Muscle of arm (tissue), 12 donors: Measurements from ENCODE around the gene ANXA11. TPM values are rescaled to one million over a fixed set of nuclear protein-coding genes. Genes with fewer than 3 reads are reported as not detected.
"Not testable (repeated sequence)": the region's sequence is repeated elsewhere in the genome, so short reads cannot be mapped to it uniquely, and the experiment has no call there.

Experiments used
- DNase-seq: peaks from one replicate; pipeline ENCODE4 v3.0.0-alpha.2; 2013
- polyA plus RNA-seq, 12 donors: library from polyadenylated mRNA; unstranded; fragments of 120-200 nt; gene quantifications; one replicate each; pipeline ENCODE4 v1.2.1, GENCODE V29; 2013; ENCODE audit not compliant: insufficient read length in 12 of 12

ANXA11 gene
- polyA plus RNA-seq, 12 donors: 80.0 to 143 (median 100) TPM; not detected in 1

DNA sequence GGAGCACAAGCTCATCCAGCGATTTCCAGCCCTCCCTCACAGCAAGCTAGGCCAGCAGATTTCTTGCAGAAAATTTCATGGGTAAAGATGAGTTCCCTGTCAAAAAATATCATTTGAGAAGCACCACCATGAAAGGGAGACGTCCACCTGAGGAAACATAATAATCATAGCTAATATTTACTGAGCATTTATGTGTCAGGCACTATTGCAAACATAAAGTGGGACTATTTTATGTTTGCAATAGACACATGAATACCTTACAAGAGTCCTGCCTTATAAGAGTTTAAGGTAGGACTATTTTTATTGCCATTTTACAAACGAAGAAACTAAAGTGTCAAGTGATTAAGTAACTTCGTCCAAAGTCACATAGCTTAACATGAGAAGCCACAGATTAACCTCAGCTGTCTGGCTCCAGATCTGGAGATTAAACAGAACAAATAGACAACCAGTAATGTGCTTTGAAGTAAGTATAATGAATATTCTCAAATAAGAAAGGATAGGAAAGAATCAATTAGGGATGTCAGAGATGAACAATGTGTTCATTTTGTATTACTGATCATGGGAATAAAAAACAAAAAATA lies 7.3 kb upstream of the ANXA11 start:
- not testable (repeated sequence) for DNase-seq

- DNase-seq: no peak
Observed at GRCh38 chr10:80211786-80212185, 6.4 kb upstream of the ANXA11 start.

DNA sequence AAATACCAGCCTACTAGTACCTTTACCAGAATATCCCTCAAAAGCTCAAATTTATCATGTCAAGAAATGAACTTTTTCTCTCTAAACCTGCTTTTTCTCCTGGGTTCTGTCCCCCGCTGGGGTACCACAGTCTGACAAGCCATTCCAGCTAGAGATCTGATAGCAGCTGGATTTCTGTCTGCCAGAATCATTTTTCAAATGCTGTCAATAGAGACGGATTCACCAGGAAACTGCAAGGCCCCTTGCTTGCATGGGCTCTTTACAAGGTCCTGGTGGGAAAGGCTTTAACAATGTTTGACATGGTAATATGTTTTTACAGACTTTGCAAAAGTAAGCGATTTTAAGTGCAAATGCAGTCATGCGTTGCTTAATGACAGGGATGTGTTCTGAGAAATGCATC lies 4.9 kb upstream of the ANXA11 start:
- DNase-seq: no peak

DNA sequence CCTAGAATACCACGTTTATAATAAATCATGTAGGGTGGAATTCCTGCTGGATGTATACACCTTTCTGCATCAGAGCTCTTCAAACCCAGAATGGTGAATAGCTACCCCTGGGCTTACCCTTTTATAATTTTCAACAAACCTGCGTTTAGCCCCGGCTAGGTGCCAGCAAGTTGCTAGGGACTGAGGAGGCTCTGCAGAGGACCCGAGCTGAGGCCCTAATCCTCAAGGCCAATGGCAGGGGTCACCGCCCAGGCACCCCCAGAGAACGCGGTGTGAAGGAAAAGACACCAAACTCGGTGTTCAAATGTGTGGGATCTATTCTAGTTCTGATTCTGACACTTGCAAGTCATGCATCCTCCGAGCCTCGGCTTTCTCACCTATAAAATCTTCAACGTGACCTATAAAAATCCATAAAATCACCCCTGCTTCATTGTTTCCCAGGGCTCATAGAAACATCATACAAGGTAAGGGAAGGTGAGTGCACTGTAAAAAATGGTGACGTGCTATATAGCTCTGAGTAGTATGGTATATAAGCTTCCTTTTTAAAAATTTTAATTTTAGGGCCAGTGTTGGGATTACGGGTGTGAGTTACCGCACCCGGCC lies 2.5 kb upstream of the ANXA11 start:
- no peak for DNase-seq

DNA sequence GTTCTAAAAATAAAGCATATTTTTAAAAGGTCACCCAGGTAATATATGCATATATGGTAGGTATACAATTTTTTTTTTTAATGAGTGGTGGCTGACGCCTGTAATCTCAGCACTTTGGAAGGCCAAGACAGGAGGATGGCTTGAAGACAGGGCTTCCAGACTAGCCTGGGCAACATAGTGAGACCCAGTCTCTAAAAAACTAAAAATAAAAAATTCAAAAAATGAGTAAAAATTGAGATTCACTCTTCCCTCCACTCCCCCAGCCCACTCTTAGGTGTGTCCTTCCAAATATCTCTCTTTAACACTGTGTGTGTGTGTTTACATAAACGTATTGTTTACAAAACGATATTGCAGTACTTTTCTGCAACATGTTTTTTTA lies 929 bp upstream of the ANXA11 start:
- DNase-seq: no peak

DNA sequence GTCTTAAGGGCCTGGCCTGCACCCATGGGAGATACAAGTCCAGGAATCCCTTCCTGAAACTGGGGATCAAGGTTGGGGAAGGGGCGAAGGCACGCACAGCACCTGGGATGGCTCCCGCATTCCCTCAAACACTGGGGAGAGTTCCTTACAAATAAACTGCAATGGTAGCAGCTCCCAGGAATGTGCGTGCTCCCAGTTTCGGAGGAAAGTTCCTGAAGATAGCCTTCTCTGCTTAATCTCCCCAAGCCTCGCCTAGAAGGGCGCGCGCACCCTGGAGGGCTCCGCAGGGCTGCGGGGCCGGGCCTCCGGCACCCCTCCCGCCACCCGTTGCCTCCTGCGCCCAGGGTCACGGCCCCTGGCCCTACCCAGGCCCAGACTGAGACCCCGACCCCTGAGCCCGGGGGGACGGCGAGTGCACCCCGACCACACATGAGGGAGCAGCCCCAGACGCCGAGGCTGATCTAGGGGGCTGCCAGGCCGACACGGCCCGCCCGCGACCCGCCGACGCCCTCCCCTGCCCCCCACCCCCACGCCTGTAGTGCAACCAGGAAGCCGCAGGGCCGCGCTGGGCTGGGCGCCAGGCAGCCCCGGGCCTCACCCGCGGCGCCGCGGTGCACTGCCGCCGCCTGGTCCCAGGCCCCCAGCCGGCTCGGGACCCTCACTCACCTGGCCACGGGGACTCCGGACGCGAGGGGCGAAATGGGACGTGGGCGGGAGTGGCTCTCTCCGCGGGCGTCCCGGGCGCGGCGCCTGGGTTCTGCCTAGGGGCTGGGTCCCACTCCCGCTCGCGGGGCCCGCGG lies 460 bp downstream of the ANXA11 start:
- DNase-seq: peak; percentile 53

DNA sequence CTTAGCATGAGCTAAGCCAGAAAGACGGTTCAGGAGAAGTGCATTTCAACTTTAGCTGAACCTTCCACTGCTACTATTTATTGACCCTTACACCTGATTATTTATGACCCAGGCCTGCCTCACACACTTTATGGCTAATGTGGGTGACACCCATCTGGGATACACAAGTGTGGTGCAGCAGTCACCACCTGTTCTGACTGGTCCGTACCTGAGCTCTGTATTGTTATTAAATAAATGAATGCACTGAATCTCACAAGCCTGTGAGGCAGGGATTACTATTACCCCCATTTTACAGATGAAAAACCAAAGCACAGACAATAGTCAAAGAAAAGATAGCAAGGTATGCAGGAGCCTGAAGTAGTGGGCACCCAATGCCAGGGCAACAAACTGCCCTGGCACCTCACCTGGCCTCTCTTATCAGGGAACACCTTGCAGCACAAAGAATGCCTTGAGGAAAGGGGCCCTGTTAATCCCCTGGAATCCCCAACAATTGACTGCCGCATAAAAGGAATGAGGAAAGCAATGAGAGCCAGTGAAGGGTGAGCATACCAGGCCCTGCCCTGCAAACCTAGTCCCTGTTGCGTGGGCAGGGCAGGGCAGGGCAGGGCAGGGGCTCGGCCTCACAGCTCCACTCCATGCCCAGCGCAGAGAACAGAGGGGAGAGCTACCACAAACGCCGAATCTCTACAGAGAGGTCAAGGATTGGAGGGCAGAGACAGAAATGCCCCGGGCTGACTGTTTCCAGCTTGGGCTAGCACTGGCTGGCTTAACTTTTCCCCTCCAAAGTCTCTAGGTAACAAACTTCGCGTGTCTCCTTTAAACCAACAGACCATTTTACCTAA lies 1.3 kb downstream of the ANXA11 start:
- DNase-seq: no peak

DNA sequence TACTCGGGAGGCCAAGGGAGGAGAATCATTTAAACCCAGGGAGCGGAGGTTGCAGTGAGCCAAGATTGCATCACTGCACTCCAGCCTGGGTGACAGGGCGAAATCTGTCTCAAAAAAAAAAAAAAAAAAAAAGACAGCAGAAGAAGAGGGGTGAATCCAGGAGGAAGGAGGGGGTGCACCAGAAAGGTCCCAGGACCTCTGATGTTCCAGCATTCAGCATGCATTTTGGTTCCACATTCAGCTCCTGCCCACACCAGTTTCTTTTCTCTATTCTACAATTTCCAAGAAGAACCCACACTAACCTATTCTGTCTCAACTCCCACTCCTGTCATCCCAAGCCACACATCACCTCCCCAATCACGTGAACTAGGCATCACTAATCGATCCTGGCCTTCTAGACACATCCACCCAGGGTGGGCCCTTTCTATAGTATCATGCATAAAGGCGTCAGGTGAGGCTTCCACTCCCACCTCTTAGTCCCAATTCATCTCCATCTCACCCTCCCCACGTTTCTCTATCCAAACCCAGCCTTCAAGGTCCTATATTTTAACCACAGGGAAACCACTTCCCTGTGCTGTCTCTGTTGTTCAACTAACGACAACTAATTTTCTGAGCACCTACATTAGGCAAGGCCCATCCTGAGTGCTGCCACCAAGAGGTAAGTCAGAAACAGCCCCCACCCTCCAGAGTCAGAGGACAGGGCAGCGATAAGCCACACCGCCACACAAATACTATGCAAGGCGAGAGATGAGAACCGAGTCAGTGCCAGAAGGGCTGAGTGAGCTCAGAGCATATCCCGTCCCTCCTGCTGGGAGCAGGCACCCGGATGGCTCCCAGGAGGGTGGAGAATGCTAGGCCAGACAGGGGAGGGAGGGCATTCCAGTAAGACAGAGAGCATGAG lies 2.2 kb downstream of the ANXA11 start:
- DNase-seq: no peak

- not testable (repeated sequence) for DNase-seq
Observed at GRCh38 chr10:80202530-80202929, 2.8 kb downstream of the ANXA11 start.

DNA sequence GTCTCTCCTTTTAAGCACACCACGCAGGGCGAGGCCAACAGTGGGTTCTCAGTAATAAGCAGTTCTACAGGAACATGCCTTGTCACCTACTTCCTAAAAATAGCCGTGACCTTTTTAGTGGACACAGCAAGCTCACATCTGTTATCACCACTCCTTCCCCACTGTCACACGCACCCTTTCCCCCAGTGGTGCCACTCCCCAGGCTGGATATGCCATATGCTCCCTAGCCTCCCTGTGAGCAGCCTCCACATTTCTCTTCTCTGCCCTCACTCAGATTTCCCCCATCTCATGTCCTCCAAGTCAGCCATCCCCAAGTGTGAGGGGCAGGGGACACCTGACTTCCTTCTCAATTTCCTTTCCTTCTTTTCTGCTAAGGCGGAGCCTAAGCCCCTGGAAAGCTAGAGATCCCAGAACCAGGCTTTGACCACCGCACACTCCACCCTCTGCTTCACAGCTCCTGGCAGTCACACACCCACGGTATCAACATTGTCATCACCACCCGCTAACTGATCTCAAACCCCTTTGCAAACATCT lies 3.7 kb downstream of the ANXA11 start:
- DNase-seq: no peak

DNA sequence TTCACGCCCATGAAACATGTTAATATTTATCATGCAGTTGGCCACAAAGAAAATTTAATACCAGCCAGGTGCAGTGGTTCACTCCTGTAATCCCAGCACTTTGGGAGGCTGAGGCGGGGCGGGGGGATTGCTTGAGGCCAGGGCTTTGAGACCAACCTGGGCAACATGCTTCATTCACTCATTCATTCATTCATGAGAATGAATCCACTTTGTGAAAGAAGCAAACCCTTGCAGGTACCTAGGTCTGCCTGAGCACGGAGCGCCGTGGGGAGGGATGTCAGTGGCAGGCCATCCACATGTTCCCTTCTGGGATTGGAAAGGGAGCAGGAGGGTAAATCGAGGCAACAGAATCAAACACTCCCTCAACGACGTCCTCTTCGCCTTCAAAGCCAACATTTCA lies 4.7 kb downstream of the ANXA11 start:
- no peak for DNase-seq

GRCh38 chr10:80200259-80200658 lies 5.1 kb downstream of the ANXA11 start:
- no peak for DNase-seq

DNA sequence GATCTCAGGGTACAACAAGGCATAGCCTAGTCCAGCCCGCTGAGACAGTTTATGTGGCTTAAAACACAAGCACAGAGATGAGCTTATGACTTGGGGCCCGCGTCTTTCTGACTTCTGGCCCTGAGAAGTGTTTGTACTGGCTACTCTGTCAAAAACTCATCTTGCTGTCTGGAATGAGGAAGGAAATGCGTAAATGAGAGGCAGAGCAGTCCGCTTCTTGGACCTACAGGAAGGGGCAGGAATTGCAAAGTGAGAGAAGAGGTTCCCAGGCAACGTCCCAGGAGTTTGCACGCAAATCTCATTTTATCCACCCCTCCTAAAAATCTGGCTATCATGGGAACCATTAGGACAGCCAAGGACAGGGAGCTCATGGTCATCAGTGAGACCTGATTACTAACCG lies 5.5 kb downstream of the ANXA11 start:
- no peak for DNase-seq

GRCh38 chr10:80197972-80198916 lies 7.1 kb downstream of the ANXA11 start:
- DNase-seq: no peak

GRCh38 chr10:80196950-80197315 lies 8.4 kb downstream of the ANXA11 start:
- DNase-seq: no peak

GRCh38 chr10:80196270-80196949 lies 8.9 kb downstream of the ANXA11 start:
- no peak for DNase-seq

DNA sequence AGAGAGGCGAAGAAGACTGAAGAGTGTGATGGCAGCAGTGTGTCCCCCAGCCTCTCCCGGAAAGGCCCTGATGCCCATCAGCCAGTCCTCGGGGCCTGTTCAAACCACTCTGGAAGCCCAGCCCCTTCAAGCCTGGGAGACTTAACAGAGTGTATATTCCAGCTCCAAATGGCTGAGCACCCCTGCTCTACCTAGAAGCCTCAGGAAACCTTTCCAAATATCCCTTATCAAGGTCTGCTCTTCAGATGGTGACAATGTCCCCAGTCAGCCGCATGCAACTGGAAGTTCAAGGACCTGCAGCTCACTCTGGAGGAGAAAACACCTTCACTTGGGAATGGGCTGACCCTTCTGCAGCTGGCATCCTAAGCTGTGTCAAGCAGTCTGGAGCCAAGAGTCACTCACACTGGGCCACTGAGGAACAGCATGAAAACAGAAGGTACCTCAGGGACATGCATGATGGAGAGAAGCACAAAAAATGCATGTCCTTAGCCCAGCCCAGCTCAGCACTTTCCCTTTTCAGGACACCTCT lies 10.2 kb downstream of the ANXA11 start:
- DNase-seq: no peak

- DNase-seq: no peak
Observed at GRCh38 chr10:80194373-80195045, 10.8 kb downstream of the ANXA11 start.
